Measurements from ENCODE around the gene BAG5. TPM values are rescaled to one million over a fixed set of nuclear protein-coding genes. Genes with fewer than 3 reads are reported as not detected.

Gene BAG5
- total and polyA plus RNA-seq, 2 of the 8 experiments (the other 6 are each of a cell fraction or from before 2014, with no cell fraction given), result 7.4 to 29.5 TPM

GRCh38 chr14:103547941-103548462 lies 14.5 kb downstream of the BAG5 start:
- no peak for TF ChIP-seq CBX8 (IDR thresholded peaks at IDR 0.05; ENCODE audit: borderline replicate concordance, low read depth, low read length)
- no peak for TF ChIP-seq GTF2F1 (IDR thresholded peaks at IDR 0.05; ENCODE audit: borderline replicate concordance, low read depth, low read length)
- no peak for TF ChIP-seq ZNF274 (IDR thresholded peaks at IDR 0.05; ENCODE audit: borderline replicate concordance, extremely low read depth, low read length)
- Histone ChIP-seq H4K5ac (ENCODE audit: insufficient read length, low read depth, low read length) (no peak overlapping the region), H2BK12ac (ENCODE audit: low read depth, low read length) (no peak overlapping the region), H3K79me1 (ENCODE audit: low read depth, low read length) (no peaks in the 10 kb centered on the region), H3K79me2 (ENCODE audit: control insufficient read depth in 1 of 2, insufficient read depth in 2 of 2, low read length in 2 of 2) (no peaks in the 10 kb centered on the region), H2BK5ac (ENCODE audit: low read depth, low read length) (no peak overlapping the region), H3K14ac (ENCODE audit: insufficient read length) (no peak overlapping the region), H3K9ac (replicated peaks in 1 of 4; ENCODE audit: extremely low read depth in 1 of 4, low read depth in 3 of 4, low read length in 3 of 4) (no peak overlapping the region), H3K4ac (replicated peaks; ENCODE audit: insufficient read length, low read depth, low read length) (no peak overlapping the region), H4K91ac (replicated peaks; ENCODE audit: insufficient read length, low read length) (no peak overlapping the region), H3K23ac (ENCODE audit: insufficient read length) (no peak overlapping the region), H2AK5ac (ENCODE audit: low read depth, low read length) (no peak overlapping the region), H3K18ac (ENCODE audit: extremely low read depth, low read length) (no peak overlapping the region), H4K8ac (ENCODE audit: extremely low read depth, insufficient read depth, low read length) (no peak overlapping the region), H3K36me3 (ENCODE audit: control insufficient read depth in 2 of 4, insufficient read depth in 4 of 4, low read length in 3 of 4) (no peaks in the 10 kb centered on the region), H3K27me3 (replicated peaks in 1 of 4; ENCODE audit: control insufficient read depth in 3 of 4, extremely low read depth in 1 of 4, insufficient read depth in 3 of 4, low read length in 3 of 4) (no peaks in the 10 kb centered on the region), H3K56ac (replicated peaks; ENCODE audit: insufficient read length, low read depth, low read length) (no peak overlapping the region), H2BK20ac (ENCODE audit: low read length) (no peak overlapping the region), H2BK15ac (ENCODE audit: low read length) (no peak overlapping the region), H3K23me2 (ENCODE audit: low read depth, low read length) (no peaks in the 10 kb centered on the region), H2AFZ (ENCODE audit: low read length) (no peak overlapping the region), H3K4me1 (replicated peaks in 1 of 4; ENCODE audit: control insufficient read depth in 3 of 4, insufficient read depth in 4 of 4, low read length in 3 of 4) (peaks cover 0 to 15% (median 13%) of the 10 kb centered on the region in 4 experiments; a peak in 6 of 7 replicates), H3K9me3 (ENCODE audit: insufficient read depth in 2 of 2, low read depth in 1 of 2, low read length in 1 of 2) (no peaks in the 10 kb centered on the region), H4K20me1 (replicated peaks in 1 of 2; ENCODE audit: control insufficient read depth in 1 of 2, insufficient read depth in 2 of 2, low read length in 2 of 2) (peaks cover 0 to 4% of the 10 kb centered on the region in 2 experiments), H3K4me2 (ENCODE audit: insufficient read depth in 1 of 2, low read depth in 2 of 2, low read length in 2 of 2) (no peak overlapping the region), H3K27ac (ENCODE audit: low read depth, low read length) (no peak overlapping the region), H2BK120ac (replicated peaks; ENCODE audit: low read depth, low read length) (no peak overlapping the region), H3K4me3 (ENCODE audit: extremely low read depth in 1 of 4, insufficient read depth in 2 of 4, low read depth in 3 of 4, low read length in 4 of 4) (no peak overlapping the region)
- ChIA-PET CTCF (ENCODE audit: partially characterized antibody) (interaction anchor here (1.1 to 28.8 kb wide), 6 partner anchors 8 to 39 kb away, joined by 4 to 921 read pairs (median 8); partner anchors contain the start of genes CKB and TRMT61A), POLR2A (ENCODE audit: partially characterized antibody) (interaction anchor here (0.8 to 29.8 kb wide), 4 partner anchors 14 to 34 kb away, joined by 3 to 844 read pairs (median 15); partner anchors contain the start of genes BAG5, CKB and COA8)
- 90% methylated on average over 16 of the region's 18 CpGs; no CpG with 5 or more reads in 1 of the 2 experiments for WGBS, 2 experiments (ENCODE audit: extremely low coverage in 1 of 2, insufficient coverage in 1 of 2, insufficient read length in 1 of 2, insufficient replicate concordance in 2 of 2, low coverage in 1 of 2, low lambda C conversion rate in 2 of 2, missing lambda C conversion rate in 1 of 2)
- FAIRE-seq, result no peak
- DNase-seq (ENCODE audit: low read depth in 1 of 2, low spot score in 2 of 2), result no peak

Data from H1 (cell line).